NB4 (cell line): ENCODE results near the gene DDX17.

Experiments
- DNase-seq: peaks from one replicate; pipeline ENCODE4 v3.0.0; 2010; ENCODE audit warnings: low read depth
- H3K4me3 ChIP-seq: one replicate; pipeline ENCODE4 v1.5.1; 2011; ENCODE audit warnings: mild to moderate bottlenecking, low read depth, low read length, moderate library complexity
- CTCF ChIP-seq: IDR thresholded peaks from one replicate; pipeline ENCODE4 v1.5.1; 2012; ENCODE audit warnings: low read depth, low read length
- MAX ChIP-seq: IDR thresholded peaks from 2 replicates; pipeline ENCODE4 v1.6.1; 2011; ENCODE audit warnings: low read depth, low read length
- MYC ChIP-seq: IDR thresholded peaks from 2 replicates; pipeline ENCODE4 v1.6.1; 2011; ENCODE audit warnings: low read depth, low read length
- POLR2A ChIP-seq: IDR thresholded peaks from 2 replicates; pipeline ENCODE4 v1.6.1; 2011; ENCODE audit warnings: mild to moderate bottlenecking; ENCODE audit not compliant: insufficient read length; ENCODE audit errors: extremely low read depth

DDX17 gene

GRCh38 chr22:38489561-38490145 is 16.5 kb downstream of the DDX17 start:
- no peak for TF ChIP-seq MYC
- TF ChIP-seq POLR2A: no peak
- no peak for TF ChIP-seq CTCF
- TF ChIP-seq MAX: no peak
- H3K4me3 ChIP-seq: no peak overlapping the region
- no peak for DNase-seq

- no peak overlapping the region for H3K4me3 ChIP-seq
- DNase-seq: no peak
- TF ChIP-seq CTCF (no peak), MAX (no peak), POLR2A (no peak), MYC (no peak)
Observed at GRCh38 chr22:38489142-38489541, 17.0 kb downstream of the DDX17 start.

GRCh38 chr22:38487946-38488345 is 18.2 kb downstream of the DDX17 start:
- no peak for DNase-seq
- TF ChIP-seq MYC: no peak
- TF ChIP-seq MAX: no peak
- TF ChIP-seq POLR2A: no peak
- no peak for TF ChIP-seq CTCF
- no peak overlapping the region for H3K4me3 ChIP-seq

- no peak overlapping the region for H3K4me3 ChIP-seq
- TF ChIP-seq CTCF: no peak
- no peak for TF ChIP-seq POLR2A
- no peak for TF ChIP-seq MYC
- TF ChIP-seq MAX: no peak
- DNase-seq: peak; percentile 54
Observed at GRCh38 chr22:38485783-38486182, 20.3 kb downstream of the DDX17 start.

- H3K4me3 ChIP-seq: no peak overlapping the region
- no peak for DNase-seq
- TF ChIP-seq MAX (no peak), MYC (no peak), CTCF (no peak), POLR2A (no peak)
Observed at GRCh38 chr22:38484244-38484643, 21.9 kb downstream of the DDX17 start.
